ENCODE results near the gene PRKCA. TPM values are rescaled to one million over a fixed set of nuclear protein-coding genes. Genes with fewer than 3 reads are reported as not detected.

Gene PRKCA
- total and polyA plus RNA-seq, 9 of the 15 experiments (the other 6 are each of a cell fraction or from before 2014, with no cell fraction given): 3.2 to 33.0 (median 17.8) TPM

GRCh38 chr17:66317629-66318028 is 15.2 kb downstream of the PRKCA start:
- POLR2A ChIA-PET: no interaction called here

More at GRCh38 chr17:66317629-66318028, 15.2 kb downstream of the PRKCA start:
- Histone ChIP-seq H3K9ac (ENCODE audit: insufficient read depth in 1 of 2, low read depth in 2 of 2, low read length in 2 of 2) (no peak overlapping the region), H3K4me1 (replicated peaks in 1 of 2; ENCODE audit: control insufficient read depth in 2 of 2, insufficient read depth in 2 of 2, low read length in 2 of 2) (peaks cover 3% of the 10 kb centered on the region in 2 experiments; a peak in 1 of 5 replicates), H3K4me2 (ENCODE audit: insufficient read depth, low read length) (no peak overlapping the region), H3K27me3 (ENCODE audit: control insufficient read depth in 2 of 2, insufficient read depth in 2 of 2, low read length in 2 of 2) (no peaks in the 10 kb centered on the region), H3K27ac (ENCODE audit: extremely low read depth, low read depth, low read length) (no peak overlapping the region), H4K20me1 (replicated peaks; ENCODE audit: control insufficient read depth, insufficient read depth, low read length) (no peaks in the 10 kb centered on the region), H3K9me1 (ENCODE audit: control insufficient read depth, insufficient read depth, low read length) (no peaks in the 10 kb centered on the region), H2AFZ (ENCODE audit: low read depth, low read length) (no peak overlapping the region), H3K9me3 (replicated peaks; ENCODE audit: control insufficient read depth, insufficient read depth, low read depth, low read length) (peaks cover 9% of the 10 kb centered on the region), H3K36me3 (ENCODE audit: control insufficient read depth, insufficient read depth, low read length) (peaks cover 8% of the 10 kb centered on the region; the same call in 2 of the 3 replicates), H3K4me3 (no peak overlapping the region), H3K79me2 (ENCODE audit: control insufficient read depth, insufficient read depth, low read length) (peaks cover 42% of the 10 kb centered on the region; the same call in 2 of the 3 replicates)
- no TSS peak for BruUV-seq (replicated peaks)
- no peak for TF ChIP-seq ZNF274 (IDR thresholded peaks at IDR 0.05; ENCODE audit: borderline replicate concordance, low read depth, low read length)
- TF ChIP-seq HMGXB4 (CRISPR knock-in tag; IDR thresholded peaks at IDR 0.05): no peak
- TF ChIP-seq FOS (IDR thresholded peaks at IDR 0.05; ENCODE audit: extremely low read depth, insufficient read length): no peak
- no peak for TF ChIP-seq KDM5B (IDR thresholded peaks at IDR 0.05; ENCODE audit: insufficient replicate concordance, low read depth, low read length)
- no peak for TF ChIP-seq JUND (IDR thresholded peaks at IDR 0.05; ENCODE audit: borderline replicate concordance, low read depth, low read length)
- TF ChIP-seq JUND (tag; IDR thresholded peaks at IDR 0.05; ENCODE audit: borderline replicate concordance, low read depth, low read length): no peak
- no peak for TF ChIP-seq MTA2 (IDR thresholded peaks at IDR 0.05; ENCODE audit: low read depth)
- no peak for TF ChIP-seq SMC3 (conservative IDR thresholded peaks at IDR 0.05; ENCODE audit: insufficient read depth, low read depth, low read length)
- no peak for TF ChIP-seq SOX6 (IDR thresholded peaks at IDR 0.05)
- TF ChIP-seq PHB2 (IDR thresholded peaks at IDR 0.05; ENCODE audit: low read depth): no peak
- CTCF ChIA-PET (ENCODE audit: low intra/inter-chr PET ratio): no interaction called here
- no peak for FAIRE-seq
- DNase-seq (ENCODE audit: extremely low read depth in 1 of 4, low spot score in 3 of 4): no peak
- no peak for ATAC-seq
- in situ Hi-C loops (cut with MboI) (no loop called here), intact Hi-C loops (cut with micrococcal nuclease) (no loop called here)

Measured in K562 (cell line).